HFFc6 (cell line): ENCODE results near the gene NHSL2. TPM values are rescaled to one million over a fixed set of nuclear protein-coding genes. Genes with fewer than 3 reads are reported as not detected.
A peak's percentile ranks its signal among the peaks of the same experiment; 100 is the strongest.

Source experiments
- DNase-seq: peaks from one replicate; pipeline ENCODE4 v3.0.0-alpha.2; 2018
- H3K27ac Mint-ChIP-seq: 2 replicates; pipeline ENCODE4 v1.8.0; 2020; ENCODE audit warnings: mild to moderate bottlenecking, mixed read lengths
- H3K27me3 Mint-ChIP-seq: 2 replicates; pipeline ENCODE4 v1.8.0; 2021; ENCODE audit warnings: mild to moderate bottlenecking, moderate library complexity, mixed read lengths; ENCODE audit not compliant: insufficient read depth
- H3K36me3 Mint-ChIP-seq: 2 replicates; pipeline ENCODE4 v1.8.0; 2021; ENCODE audit warnings: low read depth, mixed read lengths
- H3K4me1 Mint-ChIP-seq: 2 replicates; pipeline ENCODE4 v1.8.0; 2020; ENCODE audit warnings: low read depth, mixed read lengths
- H3K4me3 Mint-ChIP-seq: 2 replicates; pipeline ENCODE4 v1.8.0; 2020; ENCODE audit warnings: mild to moderate bottlenecking, moderate library complexity, mixed read lengths
- H3K9me3 Mint-ChIP-seq: 2 replicates; pipeline ENCODE4 v1.8.0; 2020; ENCODE audit warnings: mild to moderate bottlenecking, mixed read lengths
- total RNA-seq, 6 experiments: library from RNA; stranded (reverse); fragmentation: NEBNext Ultra II Directional; extraction: Animal tissue kit (Norgen Biotek cat#: 25700); gene quantifications; 2 replicates in 1 of 6; 3 replicates in 5 of 6; pipeline ENCODE4 v1.2.3, GENCODE V29; 2021
- TF ChIP-seq, protein P1 (sequence below): fragments of 200-600 bp; sonication (generic); IDR thresholded peaks from 2 replicates; pipeline ENCODE4 v1.5.0; 2021; ENCODE audit warnings: antibody characterized with exemption, mild to moderate bottlenecking

The NHSL2 gene
- total RNA-seq, 6 experiments from 2014 or later, result 0.28 to 1.1 (median 0.52) TPM

DNA sequence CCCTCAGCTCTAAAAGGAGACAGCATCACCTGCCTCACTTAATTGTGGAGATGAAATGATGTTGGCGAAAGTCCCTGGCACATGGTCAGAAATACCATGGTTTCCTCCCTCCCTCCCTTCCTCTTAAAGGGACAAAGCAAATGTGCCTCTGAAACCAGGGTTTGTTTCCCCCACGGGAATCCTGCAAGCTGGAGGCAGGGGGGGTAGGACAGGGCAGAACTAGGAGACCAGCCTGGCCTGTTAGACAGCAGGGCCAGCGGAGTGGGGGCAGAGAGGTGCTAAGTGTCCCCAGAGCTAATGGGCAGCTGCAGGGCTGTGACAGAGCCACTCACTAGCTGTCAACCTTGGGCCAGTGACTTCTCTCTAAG, 215.4 kb downstream of the NHSL2 start:
- Mint-ChIP-seq H3K4me3 (no peak overlapping the region), H3K36me3 (no peaks in the 10 kb centered on the region), H3K27me3 (peaks cover 23% of the 10 kb centered on the region), H3K27ac (no peak overlapping the region), H3K9me3 (no peaks in the 10 kb centered on the region), H3K4me1 (peaks cover 16% of the 10 kb centered on the region)
- no peak for DNase-seq
- TF ChIP-seq, protein P1, sequence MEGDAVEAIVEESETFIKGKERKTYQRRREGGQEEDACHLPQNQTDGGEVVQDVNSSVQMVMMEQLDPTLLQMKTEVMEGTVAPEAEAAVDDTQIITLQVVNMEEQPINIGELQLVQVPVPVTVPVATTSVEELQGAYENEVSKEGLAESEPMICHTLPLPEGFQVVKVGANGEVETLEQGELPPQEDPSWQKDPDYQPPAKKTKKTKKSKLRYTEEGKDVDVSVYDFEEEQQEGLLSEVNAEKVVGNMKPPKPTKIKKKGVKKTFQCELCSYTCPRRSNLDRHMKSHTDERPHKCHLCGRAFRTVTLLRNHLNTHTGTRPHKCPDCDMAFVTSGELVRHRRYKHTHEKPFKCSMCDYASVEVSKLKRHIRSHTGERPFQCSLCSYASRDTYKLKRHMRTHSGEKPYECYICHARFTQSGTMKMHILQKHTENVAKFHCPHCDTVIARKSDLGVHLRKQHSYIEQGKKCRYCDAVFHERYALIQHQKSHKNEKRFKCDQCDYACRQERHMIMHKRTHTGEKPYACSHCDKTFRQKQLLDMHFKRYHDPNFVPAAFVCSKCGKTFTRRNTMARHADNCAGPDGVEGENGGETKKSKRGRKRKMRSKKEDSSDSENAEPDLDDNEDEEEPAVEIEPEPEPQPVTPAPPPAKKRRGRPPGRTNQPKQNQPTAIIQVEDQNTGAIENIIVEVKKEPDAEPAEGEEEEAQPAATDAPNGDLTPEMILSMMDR, result no peak

DNA sequence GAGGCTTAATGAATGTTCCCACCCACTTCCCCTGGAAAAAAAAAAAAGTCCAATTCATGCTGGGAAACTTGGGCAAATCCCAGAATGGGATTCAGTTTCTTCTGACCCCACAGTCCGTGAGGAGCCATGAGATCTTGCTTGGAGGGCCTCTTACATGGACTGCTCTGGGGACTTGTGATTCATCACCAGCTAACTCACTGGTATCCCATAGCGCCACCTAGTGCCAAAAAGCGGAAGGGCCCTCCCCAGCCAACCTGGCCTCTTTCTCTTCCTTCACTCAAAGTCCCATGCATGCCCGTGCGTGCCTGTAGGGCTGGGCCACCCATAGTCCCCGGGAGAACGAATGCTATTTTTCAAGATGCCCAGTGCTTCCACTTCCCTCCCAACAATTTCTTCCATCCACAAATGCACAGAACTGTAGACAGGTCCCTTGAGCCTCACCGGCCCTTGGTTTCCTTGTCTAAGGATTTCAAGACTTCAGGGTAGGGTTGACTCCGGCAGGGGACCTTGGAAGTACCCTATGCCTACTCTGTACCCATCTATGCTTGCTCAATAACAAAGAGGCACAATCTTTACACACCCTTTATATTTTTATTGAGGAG, 216.0 kb downstream of the NHSL2 start:
- Mint-ChIP-seq H3K4me3 (no peak overlapping the region), H3K27ac (no peak overlapping the region), H3K36me3 (no peaks in the 10 kb centered on the region), H3K4me1 (peaks cover 10% of the 10 kb centered on the region), H3K27me3 (peaks cover 26% of the 10 kb centered on the region), H3K9me3 (no peaks in the 10 kb centered on the region)
- DNase-seq, result peak; percentile 60
- TF ChIP-seq, protein P1, result peak; percentile 86

DNA sequence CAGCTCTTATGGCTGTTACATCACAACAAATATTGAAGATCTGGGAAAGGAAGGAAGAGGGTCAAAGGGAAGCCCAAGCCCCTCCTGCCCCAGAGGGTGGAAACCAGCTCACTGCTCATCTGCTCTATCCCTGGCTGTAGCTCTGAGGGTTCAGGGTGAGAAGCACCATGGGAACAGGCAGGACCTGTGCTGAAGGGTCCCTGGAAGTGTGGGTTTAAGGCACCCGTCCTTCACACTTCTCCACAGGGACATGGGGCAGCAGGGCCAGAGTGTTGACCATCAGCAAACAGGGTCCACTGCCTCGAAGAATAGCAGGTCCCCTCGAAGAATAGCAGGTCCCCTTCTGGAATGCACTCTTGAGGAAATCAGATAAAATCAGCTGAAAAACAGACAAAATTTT, 216.7 kb downstream of the NHSL2 start:
- Mint-ChIP-seq H3K27ac (no peak overlapping the region), H3K36me3 (no peaks in the 10 kb centered on the region), H3K4me3 (no peak overlapping the region), H3K4me1 (peaks cover 14% of the 10 kb centered on the region), H3K9me3 (no peaks in the 10 kb centered on the region), H3K27me3 (peaks cover 26% of the 10 kb centered on the region)
- no peak for DNase-seq
- TF ChIP-seq, protein P1, result no peak

DNA sequence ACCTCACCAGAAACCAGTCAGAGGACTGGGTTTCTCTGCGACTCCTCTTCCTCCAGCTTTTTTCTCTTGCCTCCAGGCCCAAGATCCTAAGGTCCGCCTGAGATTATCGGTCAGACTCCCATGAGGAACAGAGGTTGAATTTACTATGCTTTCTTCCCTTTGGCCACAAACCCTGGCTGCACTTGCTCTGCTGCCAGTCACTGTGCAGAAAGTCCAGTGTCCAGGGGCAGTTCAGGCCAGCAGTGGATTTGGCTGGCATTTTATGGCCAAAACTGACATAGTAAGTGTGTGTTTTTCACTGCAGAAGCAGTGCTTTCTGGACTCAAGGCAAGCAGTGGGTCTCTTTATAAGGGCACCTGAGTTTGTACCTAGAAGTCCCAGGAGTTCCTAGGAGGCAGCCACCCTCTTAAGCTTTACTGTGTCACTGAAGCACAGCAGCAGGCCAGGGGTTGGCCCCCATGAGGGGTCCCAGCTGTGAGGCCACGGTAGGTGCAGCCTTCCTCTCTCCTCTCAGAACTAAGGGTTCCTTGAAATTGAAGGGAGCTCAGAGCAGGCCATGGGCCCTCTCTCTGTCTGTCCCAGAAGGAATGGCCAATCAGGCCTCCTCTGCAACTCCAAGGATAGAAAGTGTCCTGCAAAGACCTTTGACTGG, 217.7 kb downstream of the NHSL2 start:
- TF ChIP-seq, protein P1, result no peak
- Mint-ChIP-seq H3K4me1 (peaks cover 14% of the 10 kb centered on the region), H3K36me3 (no peaks in the 10 kb centered on the region), H3K27me3 (peaks cover 19% of the 10 kb centered on the region), H3K9me3 (no peaks in the 10 kb centered on the region), H3K27ac (no peak overlapping the region), H3K4me3 (no peak overlapping the region)
- no peak for DNase-seq

DNA sequence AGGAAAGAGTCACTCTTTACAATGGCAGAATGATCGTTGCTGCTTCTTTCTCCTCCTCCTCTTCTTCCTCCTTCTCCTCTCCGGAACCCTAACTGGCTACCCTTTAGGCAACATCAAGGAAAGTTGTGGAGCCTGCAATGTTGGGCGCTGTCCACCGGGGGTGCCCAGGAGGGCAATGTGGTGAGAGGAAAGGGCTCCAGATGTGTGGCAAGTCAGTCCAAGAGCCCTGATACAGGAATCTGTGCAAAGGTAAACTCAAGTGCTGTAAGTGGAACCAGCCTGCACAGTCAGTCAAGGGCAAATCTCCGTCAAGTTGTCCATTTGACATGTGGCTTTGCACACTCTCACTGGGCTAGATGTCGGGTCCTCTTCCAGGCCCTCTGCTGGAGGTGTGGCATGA, 218.2 kb downstream of the NHSL2 start:
- Mint-ChIP-seq H3K4me1 (peaks cover 14% of the 10 kb centered on the region), H3K36me3 (no peaks in the 10 kb centered on the region), H3K9me3 (no peaks in the 10 kb centered on the region), H3K27me3 (peaks cover 18% of the 10 kb centered on the region), H3K27ac (no peak overlapping the region), H3K4me3 (no peak overlapping the region)
- no peak for DNase-seq
- TF ChIP-seq, protein P1, result peak; percentile 64
